ENCODE results near the gene GALNT17. TPM values are rescaled to one million over a fixed set of nuclear protein-coding genes. Genes with fewer than 3 reads are reported as not detected.

The GALNT17 gene
- total RNA-seq, 1 donor from 2014 or later: not detected

GRCh38 chr7:71484380-71484779 lies 352.4 kb downstream of the GALNT17 start:
- no peak for DNase-seq (ENCODE audit: extremely low read depth, low read depth, low spot score)

- no peak for DNase-seq (ENCODE audit: extremely low read depth, low read depth, low spot score)
Measured at GRCh38 chr7:71485586-71485985, 353.6 kb downstream of the GALNT17 start.

GRCh38 chr7:71486414-71486813 lies 354.5 kb downstream of the GALNT17 start:
- DNase-seq (ENCODE audit: extremely low read depth, low read depth, low spot score): no peak

- DNase-seq (ENCODE audit: extremely low read depth, low read depth, low spot score): no peak
Measured at GRCh38 chr7:71486856-71487628, 355.1 kb downstream of the GALNT17 start.

- no peak for DNase-seq (ENCODE audit: extremely low read depth, low read depth, low spot score)
Measured at GRCh38 chr7:71488308-71488707, 356.4 kb downstream of the GALNT17 start.

- no peak for DNase-seq (ENCODE audit: extremely low read depth, low read depth, low spot score)
Measured at GRCh38 chr7:71491336-71491735, 359.4 kb downstream of the GALNT17 start.

- no peak for DNase-seq (ENCODE audit: extremely low read depth, low read depth, low spot score)
Measured at GRCh38 chr7:71495828-71496227, 363.9 kb downstream of the GALNT17 start.

- DNase-seq (ENCODE audit: extremely low read depth, low read depth, low spot score): no peak
Measured at GRCh38 chr7:71497256-71497946, 365.5 kb downstream of the GALNT17 start.

- DNase-seq (ENCODE audit: extremely low read depth, low read depth, low spot score): no peak
Measured at GRCh38 chr7:71498381-71498780, 366.4 kb downstream of the GALNT17 start.

- no peak for DNase-seq (ENCODE audit: extremely low read depth, low read depth, low spot score)
Measured at GRCh38 chr7:71504697-71505441, 372.9 kb downstream of the GALNT17 start.

GRCh38 chr7:71506822-71507221 lies 374.9 kb downstream of the GALNT17 start:
- DNase-seq (ENCODE audit: extremely low read depth, low read depth, low spot score): no peak

- DNase-seq (ENCODE audit: extremely low read depth, low read depth, low spot score): no peak
Measured at GRCh38 chr7:71507680-71508602, 376.0 kb downstream of the GALNT17 start.

GRCh38 chr7:71509381-71509780 lies 377.4 kb downstream of the GALNT17 start:
- DNase-seq (ENCODE audit: extremely low read depth, low read depth, low spot score): no peak

- DNase-seq (ENCODE audit: extremely low read depth, low read depth, low spot score): no peak
Measured at GRCh38 chr7:71511361-71511807, 379.4 kb downstream of the GALNT17 start.

- DNase-seq (ENCODE audit: extremely low read depth, low read depth, low spot score): no peak
Measured at GRCh38 chr7:71517940-71518699, 386.2 kb downstream of the GALNT17 start.

GRCh38 chr7:71518880-71519279 lies 386.9 kb downstream of the GALNT17 start:
- no peak for DNase-seq (ENCODE audit: extremely low read depth, low read depth, low spot score)

GRCh38 chr7:71521506-71521905 lies 389.6 kb downstream of the GALNT17 start:
- no peak for DNase-seq (ENCODE audit: extremely low read depth, low read depth, low spot score)

GRCh38 chr7:71526106-71526505 lies 394.2 kb downstream of the GALNT17 start:
- DNase-seq (ENCODE audit: extremely low read depth, low read depth, low spot score): no peak

- DNase-seq (ENCODE audit: extremely low read depth, low read depth, low spot score): no peak
Measured at GRCh38 chr7:71527213-71527612, 395.3 kb downstream of the GALNT17 start.

GRCh38 chr7:71535616-71536015 lies 403.7 kb downstream of the GALNT17 start:
- DNase-seq (ENCODE audit: extremely low read depth, low read depth, low spot score): no peak

Data from glomerular endothelial cell (primary cell).